PC-9 (cell line): ENCODE measurements around the gene VAV2.

Experiments used
- EZH2 ChIP-seq: fragments of 200-600 bp; sonication (generic); IDR thresholded peaks from 2 replicates; pipeline ENCODE4 v1.8.0; 2017; ENCODE audit warnings: antibody characterized with exemption, low read depth
- TF ChIP-seq, protein P1 (sequence below): fragments of 200-600 bp; sonication (generic); conservative IDR thresholded peaks from 2 replicates; pipeline ENCODE4 v1.6.1; 2017; ENCODE audit warnings: mixed run types, antibody characterized with exemption, mild to moderate bottlenecking, moderate library complexity

GRCh38 chr9:133715866-133716563 lies 276.1 kb downstream of the VAV2 start:
- no peak for TF ChIP-seq EZH2
- TF ChIP-seq, protein P1, sequence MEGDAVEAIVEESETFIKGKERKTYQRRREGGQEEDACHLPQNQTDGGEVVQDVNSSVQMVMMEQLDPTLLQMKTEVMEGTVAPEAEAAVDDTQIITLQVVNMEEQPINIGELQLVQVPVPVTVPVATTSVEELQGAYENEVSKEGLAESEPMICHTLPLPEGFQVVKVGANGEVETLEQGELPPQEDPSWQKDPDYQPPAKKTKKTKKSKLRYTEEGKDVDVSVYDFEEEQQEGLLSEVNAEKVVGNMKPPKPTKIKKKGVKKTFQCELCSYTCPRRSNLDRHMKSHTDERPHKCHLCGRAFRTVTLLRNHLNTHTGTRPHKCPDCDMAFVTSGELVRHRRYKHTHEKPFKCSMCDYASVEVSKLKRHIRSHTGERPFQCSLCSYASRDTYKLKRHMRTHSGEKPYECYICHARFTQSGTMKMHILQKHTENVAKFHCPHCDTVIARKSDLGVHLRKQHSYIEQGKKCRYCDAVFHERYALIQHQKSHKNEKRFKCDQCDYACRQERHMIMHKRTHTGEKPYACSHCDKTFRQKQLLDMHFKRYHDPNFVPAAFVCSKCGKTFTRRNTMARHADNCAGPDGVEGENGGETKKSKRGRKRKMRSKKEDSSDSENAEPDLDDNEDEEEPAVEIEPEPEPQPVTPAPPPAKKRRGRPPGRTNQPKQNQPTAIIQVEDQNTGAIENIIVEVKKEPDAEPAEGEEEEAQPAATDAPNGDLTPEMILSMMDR, result peak; percentile 46; the same call in 1 of the 2 replicates
